ENCODE data around the gene TP73. TPM values are rescaled to one million over a fixed set of nuclear protein-coding genes. Genes with fewer than 3 reads are reported as not detected.

TP73 gene
- total and polyA plus RNA-seq, 2 experiments from 2014 or later: not detected

DNA sequence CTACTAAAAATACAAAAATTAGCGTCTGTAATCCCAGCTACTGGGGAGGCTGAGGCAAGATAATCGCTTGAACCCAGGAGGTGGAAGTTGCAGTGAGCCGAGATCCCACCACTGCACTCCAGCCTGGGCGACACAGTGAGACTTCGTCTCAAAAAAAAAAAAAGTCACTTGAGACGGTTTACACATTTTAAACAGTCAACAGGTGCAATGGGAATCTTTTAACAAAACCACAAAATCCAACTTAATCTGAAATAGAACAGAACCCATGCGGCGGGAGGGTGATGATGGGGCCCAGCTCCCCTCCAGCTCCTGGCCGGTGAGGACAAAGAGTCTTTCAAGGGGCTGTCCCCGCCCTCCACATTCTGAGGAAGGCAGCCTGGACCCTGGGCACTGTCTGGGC is 48.3 kb downstream of the TP73 start:
- no peak for DNase-seq
- Histone ChIP-seq H3K4me1 (ENCODE audit: insufficient read depth) (no peaks in the 10 kb centered on the region), H3K9me3 (ENCODE audit: low read depth) (no peaks in the 10 kb centered on the region), H3K27me3 (replicated peaks; ENCODE audit: insufficient read depth) (peaks cover 52% of the 10 kb centered on the region), H3F3A (ENCODE audit: insufficient read depth) (no peaks in the 10 kb centered on the region), H3K79me2 (ENCODE audit: insufficient read depth) (no peaks in the 10 kb centered on the region), H3K9me2 (ENCODE audit: insufficient read depth) (no peaks in the 10 kb centered on the region), H3K36me3 (ENCODE audit: low read depth) (no peaks in the 10 kb centered on the region), H2AFZ (no peak overlapping the region), H3K4me3 (no peak overlapping the region), H3K27ac (no peak overlapping the region), H3K9ac (no peak overlapping the region), H3K4me2 (ENCODE audit: unreplicated experiment) (no peak overlapping the region), H4K20me1 (ENCODE audit: insufficient read depth) (no peaks in the 10 kb centered on the region)
- in situ Hi-C loops (cut with MboI): no loop called here
- TF ChIP-seq EZH2 (IDR thresholded peaks at IDR 0.05; ENCODE audit: insufficient read depth, poor library complexity, severe bottlenecking): no peak
- 61 to 65% methylated on average over 10 of the region's 10 CpGs for WGBS, 2 experiments (ENCODE audit: low coverage in 1 of 2, low lambda C conversion rate in 2 of 2, missing lambda C conversion rate in 2 of 2)

DNA sequence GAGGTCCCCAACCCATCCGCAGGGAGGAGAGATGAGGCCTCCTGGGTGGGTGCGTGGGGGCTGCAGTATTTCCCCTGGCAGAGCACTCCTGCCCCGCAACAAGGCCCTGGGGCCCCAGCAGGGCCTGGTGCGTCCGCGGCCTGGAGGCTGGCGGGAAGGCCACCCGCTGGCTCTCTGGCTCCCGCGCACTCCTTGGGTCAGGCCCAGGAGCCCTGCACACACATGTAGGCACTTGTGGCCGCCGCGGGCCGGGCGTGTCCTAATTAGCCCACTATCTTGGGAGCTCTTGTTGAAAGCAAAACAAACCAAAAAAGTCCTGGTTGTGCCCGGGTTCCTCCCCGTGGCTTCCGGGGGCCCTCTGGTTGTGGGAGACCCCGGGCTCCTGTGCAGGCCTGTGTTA is 50.2 kb downstream of the TP73 start:
- Histone ChIP-seq H3K27me3 (replicated peaks; ENCODE audit: insufficient read depth) (peaks cover 37% of the 10 kb centered on the region), H3K4me3 (no peak overlapping the region), H3K79me2 (ENCODE audit: insufficient read depth) (no peaks in the 10 kb centered on the region), H3F3A (ENCODE audit: insufficient read depth) (no peaks in the 10 kb centered on the region), H3K4me2 (ENCODE audit: unreplicated experiment) (no peak overlapping the region), H3K27ac (no peak overlapping the region), H3K9ac (no peak overlapping the region), H3K36me3 (ENCODE audit: low read depth) (no peaks in the 10 kb centered on the region), H2AFZ (no peak overlapping the region), H3K4me1 (ENCODE audit: insufficient read depth) (no peaks in the 10 kb centered on the region), H3K9me3 (ENCODE audit: low read depth) (no peaks in the 10 kb centered on the region), H4K20me1 (ENCODE audit: insufficient read depth) (no peaks in the 10 kb centered on the region), H3K9me2 (ENCODE audit: insufficient read depth) (no peaks in the 10 kb centered on the region)
- DNase-seq: no peak
- TF ChIP-seq EZH2phosphoT487 (IDR thresholded peaks at IDR 0.05; ENCODE audit: insufficient read depth, low read depth): no peak
- TF ChIP-seq EZH2 (IDR thresholded peaks at IDR 0.05; ENCODE audit: insufficient read depth, poor library complexity, severe bottlenecking): no peak
- WGBS, 2 experiments (ENCODE audit: low coverage in 1 of 2, low lambda C conversion rate in 2 of 2, missing lambda C conversion rate in 2 of 2): 36 to 43% methylated on average over 18 to 19 of the region's 19 CpGs
- in situ Hi-C loops (cut with MboI): no loop called here

DNA sequence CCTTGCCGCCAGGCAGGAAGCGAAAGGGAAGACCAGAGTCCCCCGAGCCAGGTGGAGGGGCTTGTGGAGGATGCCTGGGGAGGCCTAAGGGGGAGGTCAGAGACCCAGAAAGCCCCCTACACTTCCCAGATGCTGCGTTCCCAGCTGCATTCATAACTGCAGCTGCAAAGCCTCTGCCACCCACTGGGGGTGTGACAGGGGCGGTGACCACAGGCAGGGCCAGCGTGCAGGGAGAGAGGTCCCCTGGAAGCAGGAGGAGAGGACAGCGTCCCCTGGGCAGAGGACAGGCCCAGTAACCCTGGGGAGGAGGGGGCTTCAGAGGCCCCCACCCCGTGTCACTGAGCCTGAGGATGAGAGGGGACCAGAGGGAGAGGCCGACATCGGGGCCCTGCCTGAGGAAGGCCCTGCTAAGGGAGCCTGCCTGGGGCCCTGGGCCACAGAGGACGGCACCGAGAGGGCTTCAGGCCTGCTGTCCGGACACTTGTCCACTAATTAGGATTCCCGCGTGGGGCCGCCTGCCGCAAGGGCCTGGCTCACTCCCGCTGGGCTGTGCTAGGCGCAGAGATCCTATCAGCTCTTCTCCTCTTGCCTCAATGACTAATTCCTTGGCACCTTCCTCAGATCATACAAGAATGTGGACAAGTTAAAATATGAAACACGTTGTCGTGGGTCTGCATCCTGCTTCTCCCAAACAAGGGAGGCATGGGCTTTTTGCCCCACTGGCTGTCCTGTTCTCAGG is 50.8 kb downstream of the TP73 start:
- Histone ChIP-seq H3K4me3 (no peak overlapping the region), H3K27ac (no peak overlapping the region)
- 28% methylated on average over 21 of the region's 21 CpGs for WGBS, 2 experiments (ENCODE audit: low coverage in 1 of 2, low lambda C conversion rate in 2 of 2, missing lambda C conversion rate in 2 of 2)

DNA sequence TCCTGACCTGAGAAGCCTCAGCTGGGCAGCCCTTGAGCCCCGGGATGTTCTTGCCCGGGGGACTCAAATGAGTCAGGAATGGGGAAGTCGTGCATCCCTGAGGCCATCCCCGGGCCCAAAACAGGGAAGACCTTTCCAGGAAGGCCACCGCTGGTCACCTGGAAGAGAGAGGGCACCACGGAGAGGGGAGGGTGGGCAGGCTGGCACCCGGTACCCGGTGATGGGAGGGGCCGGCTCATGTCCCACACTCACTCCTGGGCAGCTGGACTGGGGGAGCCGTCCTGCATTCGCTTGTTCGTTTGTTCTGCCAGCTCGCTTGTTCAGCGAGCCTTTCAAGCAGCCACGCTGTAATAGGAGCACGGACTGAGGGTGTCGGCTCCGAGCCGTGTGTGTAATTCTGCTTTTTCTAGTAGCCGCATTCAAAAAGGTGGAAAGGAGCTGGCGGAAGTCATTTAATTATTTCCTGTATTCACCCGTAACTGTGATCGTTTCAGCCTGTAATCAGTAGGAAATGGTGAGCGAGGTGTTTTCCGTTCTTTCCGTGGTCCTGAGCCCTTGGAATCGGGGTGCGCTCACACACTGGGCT is 51.6 kb downstream of the TP73 start:
- Histone ChIP-seq H3K79me2 (ENCODE audit: insufficient read depth) (no peaks in the 10 kb centered on the region), H3K9me3 (ENCODE audit: low read depth) (no peaks in the 10 kb centered on the region), H3F3A (ENCODE audit: insufficient read depth) (no peaks in the 10 kb centered on the region), H3K9me2 (ENCODE audit: insufficient read depth) (no peaks in the 10 kb centered on the region), H3K9ac (no peak overlapping the region), H3K4me2 (ENCODE audit: unreplicated experiment) (no peak overlapping the region), H3K27me3 (replicated peaks; ENCODE audit: insufficient read depth) (peaks cover 43% of the 10 kb centered on the region), H3K4me1 (ENCODE audit: insufficient read depth) (no peaks in the 10 kb centered on the region), H2AFZ (no peak overlapping the region), H4K20me1 (ENCODE audit: insufficient read depth) (no peaks in the 10 kb centered on the region), H3K4me3 (no peak overlapping the region), H3K27ac (no peak overlapping the region), H3K36me3 (ENCODE audit: low read depth) (no peaks in the 10 kb centered on the region)
- DNase-seq: no peak
- no peak for TF ChIP-seq EZH2phosphoT487 (IDR thresholded peaks at IDR 0.05; ENCODE audit: insufficient read depth, low read depth)
- TF ChIP-seq EZH2 (IDR thresholded peaks at IDR 0.05; ENCODE audit: insufficient read depth, poor library complexity, severe bottlenecking): no peak
- 62 to 66% methylated on average over 22 to 28 of the region's 28 CpGs for WGBS, 2 experiments (ENCODE audit: low coverage in 1 of 2, low lambda C conversion rate in 2 of 2, missing lambda C conversion rate in 2 of 2)
- in situ Hi-C loops (cut with MboI): no loop called here

More for the DNA sequence above, 50.8 kb downstream of the TP73 start:
- peak; percentile 70 for DNase-seq
- Histone ChIP-seq H3F3A (ENCODE audit: insufficient read depth) (no peaks in the 10 kb centered on the region), H3K4me2 (ENCODE audit: unreplicated experiment) (no peak overlapping the region), H4K20me1 (ENCODE audit: insufficient read depth) (no peaks in the 10 kb centered on the region), H3K4me1 (ENCODE audit: insufficient read depth) (no peaks in the 10 kb centered on the region), H3K9ac (no peak overlapping the region), H3K9me3 (ENCODE audit: low read depth) (no peaks in the 10 kb centered on the region), H3K27me3 (replicated peaks; ENCODE audit: insufficient read depth) (peaks cover 36% of the 10 kb centered on the region), H2AFZ (no peak overlapping the region), H3K79me2 (ENCODE audit: insufficient read depth) (no peaks in the 10 kb centered on the region), H3K9me2 (ENCODE audit: insufficient read depth) (no peaks in the 10 kb centered on the region), H3K36me3 (ENCODE audit: low read depth) (no peaks in the 10 kb centered on the region)
- in situ Hi-C loops (cut with MboI): no loop called here
- TF ChIP-seq EZH2phosphoT487 (IDR thresholded peaks at IDR 0.05; ENCODE audit: insufficient read depth, low read depth): no peak
- TF ChIP-seq EZH2 (IDR thresholded peaks at IDR 0.05; ENCODE audit: insufficient read depth, poor library complexity, severe bottlenecking): no peak

All from GM23248 (cell line).